T-helper 22 cell (primary cell): ENCODE measurements around the gene GPC6.
"Not testable (repeated sequence)": the region's sequence is repeated elsewhere in the genome, so short reads cannot be mapped to it uniquely, and the experiment has no call there.

Experiments
- DNase-seq: peaks from one replicate; pipeline ENCODE4 v3.0.0-alpha.2; 2020; ENCODE audit warnings: low read depth

Gene GPC6

DNA sequence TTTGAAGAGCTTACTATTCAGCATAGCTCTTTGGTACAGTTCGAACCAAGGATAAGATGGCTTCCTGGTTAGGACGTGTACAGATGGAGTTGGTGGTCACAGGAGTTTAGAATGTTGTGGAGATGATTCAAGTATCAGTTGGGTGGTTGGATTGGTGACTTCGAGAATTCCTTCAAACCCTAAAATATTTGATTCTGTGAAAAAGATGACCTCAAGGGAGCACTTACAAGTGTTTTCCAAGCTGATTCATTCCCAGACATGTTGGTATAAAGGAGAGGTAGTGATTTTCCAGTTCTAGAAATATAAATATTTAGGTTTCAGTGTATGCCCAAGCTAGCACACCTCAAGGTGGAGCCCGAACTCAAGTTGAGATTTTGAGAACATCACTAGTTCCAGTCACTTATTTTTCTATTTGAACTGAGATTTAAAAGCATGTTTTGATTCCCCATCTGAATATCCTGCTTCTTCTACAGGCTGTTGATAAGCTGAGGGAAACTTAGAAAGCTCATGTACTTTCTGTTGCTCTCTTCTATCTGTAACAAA is 946.8 kb downstream of the GPC6 start:
- no peak for DNase-seq

DNA sequence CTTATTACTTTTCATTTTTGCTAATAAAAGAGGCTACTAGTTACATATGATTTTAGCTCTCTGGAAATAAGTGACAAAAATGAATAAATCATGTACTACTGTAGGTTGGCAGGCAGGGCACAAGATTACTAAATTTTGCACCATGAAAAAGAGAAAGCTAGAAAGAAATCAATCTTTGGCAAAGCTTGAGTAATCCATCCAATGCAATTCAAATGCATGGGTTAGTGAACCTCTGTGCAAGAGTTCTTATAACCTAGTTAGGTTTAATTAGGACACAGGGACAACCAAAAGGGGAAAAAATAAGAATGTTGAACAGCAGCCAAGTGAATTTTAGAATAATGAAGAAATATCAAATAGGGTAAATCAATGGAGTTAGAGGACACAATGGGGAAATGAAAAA is 947.4 kb downstream of the GPC6 start:
- DNase-seq: no peak

DNA sequence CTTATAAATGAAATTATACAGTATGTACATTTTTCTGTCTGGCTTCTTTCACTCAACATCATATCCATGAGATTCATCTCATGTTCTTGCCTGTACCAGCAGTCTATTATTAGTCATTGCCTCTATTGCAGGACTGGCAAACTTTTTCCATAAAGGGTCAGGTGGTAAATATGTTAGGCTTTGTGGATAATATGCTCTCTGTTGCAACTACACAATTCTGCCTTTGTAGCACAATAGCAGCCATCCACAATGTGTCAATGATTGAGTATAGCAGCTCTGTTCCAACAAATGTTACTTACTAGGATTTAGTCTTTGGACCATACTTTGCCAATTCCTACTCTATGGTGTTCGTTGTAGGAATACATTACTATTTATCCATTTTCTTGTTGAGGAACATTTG is 948.5 kb downstream of the GPC6 start:
- no peak for DNase-seq

DNA sequence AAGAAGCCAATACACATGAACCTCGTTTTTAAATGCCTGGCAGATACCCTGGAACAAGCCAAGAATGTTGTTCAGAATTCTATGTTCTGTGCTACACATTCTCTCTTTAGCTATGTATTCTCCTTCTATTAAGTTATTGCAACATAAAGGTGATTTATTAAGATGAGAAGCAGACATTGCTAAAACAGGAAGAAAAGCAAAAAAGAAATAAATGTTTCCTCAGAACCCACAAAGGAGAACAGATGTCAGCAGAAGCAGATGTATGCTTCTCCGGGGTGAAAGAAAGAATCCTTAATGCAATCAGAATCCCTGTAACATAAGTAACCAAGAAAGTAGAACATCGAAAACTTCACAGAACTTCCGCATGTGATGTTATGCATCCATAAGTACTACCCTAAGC is 950.0 kb downstream of the GPC6 start:
- DNase-seq: no peak

DNA sequence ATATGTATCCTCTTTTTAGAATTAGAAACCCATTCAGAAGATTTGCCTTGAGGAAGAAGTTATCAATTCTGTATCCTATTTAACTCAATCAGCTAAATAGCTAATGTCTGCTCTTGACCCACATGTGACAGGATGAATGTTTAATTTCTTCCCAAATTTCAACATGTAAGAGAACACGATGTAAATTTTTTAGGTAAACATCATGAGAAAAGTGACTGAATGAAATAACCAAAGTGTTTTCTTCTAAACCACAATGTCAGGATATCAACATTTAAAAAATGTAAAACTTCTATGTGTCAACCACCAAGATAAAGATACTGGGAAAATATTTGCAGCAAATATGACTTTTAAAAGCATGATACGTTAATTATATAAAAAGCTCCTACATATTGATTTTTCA is 950.4 kb downstream of the GPC6 start:
- no peak for DNase-seq

- DNase-seq: no peak
Observed at GRCh38 chr13:94178625-94179244, 952.1 kb downstream of the GPC6 start.

DNA sequence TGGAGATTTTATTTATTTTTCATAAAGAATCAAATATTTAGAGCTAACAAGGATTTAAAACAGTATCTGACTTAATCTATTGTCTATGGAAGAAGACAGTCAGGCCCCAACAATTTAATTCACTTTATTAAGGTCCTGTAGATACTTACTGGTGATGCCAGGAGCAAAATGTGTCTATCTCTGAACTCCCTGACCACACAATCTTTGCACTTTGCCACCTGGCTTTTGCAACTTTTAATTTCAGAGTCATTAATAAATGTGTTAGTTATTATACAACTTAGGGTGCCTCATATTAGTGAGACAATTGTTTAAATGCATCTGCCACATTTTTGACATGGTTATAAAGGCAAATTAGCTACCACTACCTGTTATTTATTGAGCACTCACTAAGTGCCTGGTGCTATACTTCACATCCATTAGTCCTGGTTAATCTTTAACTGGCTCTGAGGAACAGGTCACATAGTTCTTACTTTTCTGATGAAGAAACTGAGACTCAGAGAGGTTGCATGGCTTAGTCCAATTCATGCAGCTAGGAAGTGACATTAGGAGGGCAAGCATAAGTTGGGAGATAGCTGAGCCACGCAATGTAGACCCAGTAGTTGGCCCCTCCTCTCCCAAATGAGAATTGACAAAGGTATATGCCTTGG is 955.0 kb downstream of the GPC6 start:
- DNase-seq: no peak

DNA sequence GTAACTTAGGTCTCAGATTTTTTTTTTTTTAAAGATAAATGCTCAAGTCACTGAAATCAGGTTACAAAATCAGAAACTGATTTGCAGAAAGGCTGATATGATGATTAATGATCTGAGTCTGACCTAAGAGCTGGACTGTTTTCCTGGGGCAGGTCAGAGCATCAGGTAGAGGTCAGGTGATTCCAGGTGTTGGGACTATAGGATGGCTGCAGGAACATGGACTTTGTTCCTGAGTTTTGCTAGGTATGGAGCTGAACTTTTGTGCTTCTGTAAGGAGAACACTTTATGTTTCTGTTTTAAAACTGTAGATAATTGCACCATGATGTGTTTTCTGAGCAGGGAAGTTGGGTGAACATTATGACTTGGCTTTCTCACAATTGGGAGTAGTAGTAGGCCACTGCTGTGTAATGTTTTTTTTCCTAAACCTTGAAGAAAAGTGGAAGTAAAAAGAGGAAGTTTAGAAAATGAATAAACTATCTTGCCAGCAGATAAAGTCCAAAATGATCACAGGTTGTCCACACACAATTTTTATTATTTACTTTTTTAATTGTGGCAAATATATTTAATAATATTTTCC is 955.7 kb downstream of the GPC6 start:
- no peak for DNase-seq

DNA sequence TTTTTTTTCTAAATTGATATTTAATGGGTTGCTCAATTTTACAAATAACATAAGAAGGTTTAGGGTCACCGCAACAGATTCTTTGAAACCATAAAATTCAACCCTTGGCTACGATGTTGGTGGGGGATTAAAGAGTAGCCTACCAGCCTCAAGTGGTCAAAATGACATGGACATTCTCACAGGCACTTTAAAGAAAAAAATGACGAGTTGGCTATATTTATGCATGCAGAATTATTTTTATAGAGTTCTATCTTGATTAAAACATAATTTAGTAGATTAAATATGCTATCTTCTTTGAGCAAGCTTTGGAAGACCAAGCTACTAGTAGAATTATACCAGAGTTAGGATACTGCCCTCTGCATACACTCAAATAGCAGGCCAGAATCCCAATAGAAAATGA is 959.9 kb downstream of the GPC6 start:
- DNase-seq: no peak

DNA sequence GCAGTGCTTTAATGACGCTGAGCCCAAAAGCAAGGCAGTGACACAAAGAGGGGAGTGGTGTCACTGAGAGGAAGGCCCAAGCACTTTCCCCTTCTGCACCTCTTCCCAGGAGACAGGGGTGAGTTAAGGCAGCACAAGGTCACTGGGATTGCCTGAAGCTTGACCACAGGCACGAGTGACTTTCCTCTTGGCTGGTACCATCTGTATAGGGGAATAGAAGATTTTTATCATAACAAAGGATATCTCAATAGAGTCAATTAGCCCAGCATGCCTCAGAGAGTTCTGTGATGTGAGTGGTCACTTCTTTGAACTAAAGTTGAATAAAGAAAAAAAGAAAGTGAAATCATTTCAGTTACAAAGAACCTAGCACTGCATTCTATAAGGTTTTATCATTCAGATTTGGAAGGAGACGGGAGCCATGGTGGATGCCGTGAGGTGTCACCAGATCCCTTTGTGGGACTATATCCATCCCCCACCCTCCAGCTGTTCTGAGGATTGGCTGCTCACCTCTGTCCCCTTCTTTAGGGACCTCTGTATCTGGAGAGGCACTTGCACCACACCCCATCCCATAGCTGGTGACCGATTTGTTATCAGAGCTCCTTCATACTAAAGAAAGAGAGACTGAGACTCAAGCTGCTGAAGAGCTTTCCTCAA is 961.7 kb downstream of the GPC6 start:
- no peak for DNase-seq

GRCh38 chr13:94192431-94192975 is 965.9 kb downstream of the GPC6 start:
- no peak for DNase-seq

GRCh38 chr13:94195715-94196114 is 969.1 kb downstream of the GPC6 start:
- DNase-seq: no peak

DNA sequence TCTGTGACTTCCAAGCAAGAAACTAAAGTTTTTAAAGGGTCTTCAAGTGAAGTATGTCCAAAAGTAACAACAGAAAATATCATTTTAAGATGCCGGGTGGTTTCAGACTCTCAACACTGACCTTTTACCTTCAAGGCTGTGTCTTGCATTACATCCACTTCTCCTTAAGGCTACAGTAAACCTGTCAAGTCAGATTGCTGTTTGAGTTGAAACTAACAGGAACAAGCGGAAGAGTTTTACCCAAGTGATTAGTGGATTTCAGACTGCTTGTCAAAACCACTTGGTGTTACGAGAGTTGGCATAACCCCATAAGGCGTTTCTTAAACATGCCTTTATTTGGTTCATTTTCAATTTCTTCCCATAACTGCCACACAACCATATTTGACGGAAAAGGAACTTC is 969.8 kb downstream of the GPC6 start:
- no peak for DNase-seq

DNA sequence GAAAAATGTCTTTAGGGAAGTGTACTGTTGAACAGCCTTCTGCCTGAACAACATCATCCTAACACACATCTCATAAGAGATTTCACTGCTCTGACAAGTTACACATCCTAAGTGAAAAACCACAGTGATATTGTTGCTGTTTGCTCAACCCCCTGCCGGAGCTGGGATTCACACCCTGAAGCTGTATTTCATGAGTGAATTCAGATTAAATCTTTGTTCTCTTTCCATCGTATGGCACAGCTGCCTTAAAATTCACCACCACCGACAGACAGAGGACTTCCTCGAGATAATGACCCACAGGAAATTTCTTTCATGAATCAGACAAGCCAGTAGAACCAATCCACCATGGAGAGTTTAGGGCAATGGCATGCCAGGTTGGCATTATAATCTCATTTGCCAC is 972.1 kb downstream of the GPC6 start:
- no peak for DNase-seq

GRCh38 chr13:94199135-94199534 is 972.5 kb downstream of the GPC6 start:
- no peak for DNase-seq

DNA sequence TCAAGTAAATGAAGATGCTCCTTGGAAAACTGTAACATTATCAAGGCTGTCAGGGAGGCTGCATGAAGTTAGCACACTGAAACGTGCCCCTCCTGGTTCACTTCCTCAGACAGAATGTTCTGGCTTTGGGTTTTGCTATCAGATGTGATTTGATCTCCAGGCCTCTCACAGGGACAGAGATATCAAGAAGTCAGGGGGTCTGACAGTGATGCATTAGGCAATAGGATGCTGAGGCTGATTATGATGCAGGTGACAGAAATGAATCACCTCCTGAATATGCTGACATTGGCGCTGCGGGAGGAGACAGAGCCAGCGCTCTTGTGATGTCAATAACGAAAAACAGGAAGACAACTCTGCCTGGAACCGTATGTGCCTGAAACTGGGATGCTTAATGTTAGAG is 974.4 kb downstream of the GPC6 start:
- no peak for DNase-seq

- DNase-seq: no peak
Observed at GRCh38 chr13:94204163-94204562, 977.6 kb downstream of the GPC6 start.

- no peak for DNase-seq
Observed at GRCh38 chr13:94204946-94205345, 978.3 kb downstream of the GPC6 start.

- DNase-seq: no peak
Observed at GRCh38 chr13:94205896-94206295, 979.3 kb downstream of the GPC6 start.

DNA sequence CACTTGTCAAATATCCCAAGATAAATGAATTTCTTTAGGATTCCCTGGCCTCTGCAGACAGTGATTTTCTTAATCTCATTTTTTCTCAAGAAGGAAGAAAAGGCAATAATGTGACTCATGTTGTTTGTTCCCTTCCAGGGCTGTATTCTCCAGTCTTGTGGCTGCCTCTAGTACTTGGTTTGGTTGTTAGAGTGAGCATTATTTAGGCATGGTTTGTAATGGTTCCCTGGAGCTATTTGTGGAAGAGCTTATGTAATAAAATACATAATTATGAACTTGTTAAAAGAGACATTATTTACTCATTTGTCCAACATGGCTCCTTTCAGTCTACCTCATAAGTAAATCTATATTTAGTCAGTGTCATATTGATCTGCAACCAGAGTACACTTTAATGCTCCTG is 982.5 kb downstream of the GPC6 start:
- no peak for DNase-seq

DNA sequence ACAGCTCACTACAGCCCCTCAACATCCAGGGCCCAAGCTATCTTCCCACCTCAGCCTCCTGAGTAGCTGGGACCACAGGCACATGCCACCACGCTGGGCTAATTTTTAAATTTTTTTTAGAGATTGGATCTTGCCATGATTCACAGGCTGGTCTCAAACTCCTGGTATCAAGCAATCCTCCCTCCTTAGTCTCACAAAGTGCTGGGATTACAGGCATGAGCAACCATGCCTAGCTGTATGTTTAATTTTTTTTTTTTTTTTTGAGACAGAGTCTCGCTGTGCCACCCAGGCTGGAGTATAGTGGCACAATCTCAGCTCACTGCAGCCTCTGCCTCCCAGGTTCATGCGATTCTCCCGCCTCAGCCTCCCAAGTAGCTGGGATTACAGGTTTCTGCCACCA is 983.3 kb downstream of the GPC6 start:
- DNase-seq: not testable (repeated sequence)

DNA sequence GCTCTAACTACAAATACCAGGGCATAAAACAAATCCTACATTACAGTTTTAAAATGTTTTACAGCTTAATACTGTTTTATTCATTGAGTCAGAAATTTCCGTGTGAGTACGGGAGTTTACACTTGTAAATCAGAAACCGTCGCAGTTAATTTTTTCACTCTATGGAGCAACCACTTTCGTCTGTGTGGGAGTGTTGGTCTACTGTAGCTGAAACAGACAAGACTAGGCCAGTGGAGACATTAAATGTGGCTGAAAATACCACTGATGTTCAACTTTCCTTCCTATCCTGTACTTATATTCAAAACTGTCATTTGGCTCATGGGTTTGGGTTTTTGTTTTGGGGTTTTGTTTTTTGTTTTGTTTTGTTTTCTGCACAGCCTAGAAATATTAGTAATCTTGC is 984.2 kb downstream of the GPC6 start:
- no peak for DNase-seq

DNA sequence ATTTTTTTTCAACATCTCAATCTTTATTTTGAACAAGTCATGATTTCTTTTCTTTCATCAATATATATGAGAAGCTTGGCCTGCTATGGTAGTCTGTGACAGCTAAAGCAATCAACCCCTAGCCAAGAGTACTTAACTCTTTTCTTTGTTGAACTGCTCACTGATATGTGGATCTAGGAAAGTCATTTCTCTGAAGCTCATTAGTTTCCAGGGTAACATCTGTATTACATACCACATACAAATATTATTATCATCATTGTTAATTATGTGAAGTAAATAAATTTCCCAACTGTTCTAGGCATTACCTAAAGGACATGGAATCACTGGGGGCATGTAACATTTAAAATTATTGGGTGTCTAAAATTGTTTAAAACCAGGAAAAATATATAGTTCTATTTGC is 985.6 kb downstream of the GPC6 start:
- DNase-seq: no peak
